Thymus (tissue), 11 donors: ENCODE results near the gene CSRNP3. TPM values are rescaled to one million over a fixed set of nuclear protein-coding genes. Genes with fewer than 3 reads are reported as not detected.

Source experiments
- DNase-seq, 9 donors: peaks; one replicate each; pipeline ENCODE4 v3.0.0-alpha.2; 2013; ENCODE audit warnings: low spot score in 9 of 9, low read depth in 6 of 9, missing footprints in 1 of 9
- H3K27ac ChIP-seq, 2 donors: one replicate each; pipeline ENCODE4 v1.5.1; 2013; ENCODE audit warnings: control low read depth in 1 of 2, low read depth in 1 of 2, low read length in 1 of 2, mild to moderate bottlenecking in 1 of 2, moderate library complexity in 1 of 2
- H3K27me3 ChIP-seq, 2 donors: one replicate each; pipeline ENCODE4 v1.5.1; 2013; ENCODE audit warnings: low read length in 1 of 2; ENCODE audit not compliant: control insufficient read depth in 2 of 2, insufficient read depth in 1 of 2
- H3K36me3 ChIP-seq, 2 donors: one replicate each; pipeline ENCODE4 v1.5.1; 2013; ENCODE audit warnings: low read length in 1 of 2, mild to moderate bottlenecking in 1 of 2, moderate library complexity in 1 of 2; ENCODE audit not compliant: control insufficient read depth in 2 of 2, insufficient read depth in 2 of 2
- H3K4me1 ChIP-seq, 2 donors: one replicate each; pipeline ENCODE4 v1.5.1; 2013; ENCODE audit warnings: low read length in 2 of 2; ENCODE audit not compliant: control insufficient read depth in 2 of 2, insufficient read depth in 2 of 2
- H3K4me3 ChIP-seq, 2 donors: one replicate each; pipeline ENCODE4 v1.5.1; 2013; ENCODE audit warnings: low read length in 2 of 2, control low read depth in 1 of 2, mild to moderate bottlenecking in 1 of 2
- H3K9me3 ChIP-seq, 2 donors: one replicate each; pipeline ENCODE4 v1.5.1; 2013; ENCODE audit warnings: low read length in 1 of 2, mild to moderate bottlenecking in 1 of 2; ENCODE audit not compliant: control insufficient read depth in 2 of 2, insufficient read depth in 1 of 2
- WGBS: extraction: QIAGEN DNeasy Blood & Tissue Kit; methylation state at CpG from one replicate; pipeline ENCODE4 v1.1.7; 2013; 5-methylcytosine and 5-hydroxymethylcytosine counted together
- polyA plus RNA-seq: library from polyadenylated mRNA; stranded (reverse); fragments of 200-250 nt; gene quantifications from one replicate; pipeline ENCODE4 v1.2.3, GENCODE V29; 2013
- total RNA-seq: library from RNA; stranded (reverse); fragments of 120-200 nt; gene quantifications from one replicate; pipeline ENCODE4 v1.2.4, GENCODE V29; 2013
- donor health status: healthy.

CSRNP3 gene
- total and polyA plus RNA-seq, 2 donors: 0.68 to 1.7 TPM

- DNase-seq: no peak
- H3K27me3 ChIP-seq: no peaks in the 10 kb centered on the region
- H3K9me3 ChIP-seq: no peaks in the 10 kb centered on the region
- H3K36me3 ChIP-seq: no peaks in the 10 kb centered on the region
- no peaks in the 10 kb centered on the region for H3K4me1 ChIP-seq
- H3K27ac ChIP-seq: no peak overlapping the region
- no peak overlapping the region for H3K4me3 ChIP-seq
- WGBS: 97% methylated on average over 2 of the region's 2 CpGs
Measured at GRCh38 chr2:165544897-165545296, 75.4 kb downstream of the CSRNP3 start.

- H3K36me3 ChIP-seq: no peaks in the 10 kb centered on the region
- no peak overlapping the region for H3K4me3 ChIP-seq
- DNase-seq: no peak
- H3K9me3 ChIP-seq: no peaks in the 10 kb centered on the region
- H3K27me3 ChIP-seq: no peaks in the 10 kb centered on the region
- no peaks in the 10 kb centered on the region for H3K4me1 ChIP-seq
- H3K27ac ChIP-seq: no peak overlapping the region
Measured at GRCh38 chr2:165547900-165548299, 78.4 kb downstream of the CSRNP3 start.

GRCh38 chr2:165549619-165550018, 80.1 kb downstream of the CSRNP3 start:
- Histone ChIP-seq H3K4me3 (no peak overlapping the region), H3K36me3 (no peaks in the 10 kb centered on the region), H3K27me3 (no peaks in the 10 kb centered on the region), H3K4me1 (no peaks in the 10 kb centered on the region), H3K9me3 (no peaks in the 10 kb centered on the region), H3K27ac (no peak overlapping the region)
- no peak for DNase-seq
- 96% methylated on average over 1 of the region's 1 CpG for WGBS

- no peaks in the 10 kb centered on the region for H3K27me3 ChIP-seq
- WGBS: 94% methylated on average over 2 of the region's 2 CpGs
- DNase-seq: no peak
Measured at GRCh38 chr2:165558832-165559231, 89.3 kb downstream of the CSRNP3 start.

GRCh38 chr2:165560377-165560988, 91.0 kb downstream of the CSRNP3 start:
- Histone ChIP-seq H3K36me3 (no peaks in the 10 kb centered on the region), H3K4me1 (no peaks in the 10 kb centered on the region), H3K9me3 (no peaks in the 10 kb centered on the region), H3K27me3 (no peaks in the 10 kb centered on the region), H3K4me3 (no peak overlapping the region), H3K27ac (no peak overlapping the region)
- 93% methylated on average over 4 of the region's 4 CpGs for WGBS
- DNase-seq: no peak

More at GRCh38 chr2:165558832-165559231, 89.3 kb downstream of the CSRNP3 start:
- H3K36me3 ChIP-seq: no peaks in the 10 kb centered on the region
- H3K27ac ChIP-seq: no peak overlapping the region
- H3K4me1 ChIP-seq: no peaks in the 10 kb centered on the region
- H3K9me3 ChIP-seq: no peaks in the 10 kb centered on the region
- H3K4me3 ChIP-seq: no peak overlapping the region

- no peak for DNase-seq
- H3K4me1 ChIP-seq: no peaks in the 10 kb centered on the region
- WGBS: 98% methylated on average over 1 of the region's 1 CpG
Measured at GRCh38 chr2:165561516-165561915, 92.0 kb downstream of the CSRNP3 start.

GRCh38 chr2:165562233-165562632, 92.7 kb downstream of the CSRNP3 start:
- H3K9me3 ChIP-seq: no peaks in the 10 kb centered on the region
- no peak overlapping the region for H3K27ac ChIP-seq
- H3K4me3 ChIP-seq: no peak overlapping the region
- H3K27me3 ChIP-seq: no peaks in the 10 kb centered on the region
- DNase-seq: no peak
- no peaks in the 10 kb centered on the region for H3K36me3 ChIP-seq
- no peaks in the 10 kb centered on the region for H3K4me1 ChIP-seq

More at GRCh38 chr2:165561516-165561915, 92.0 kb downstream of the CSRNP3 start:
- Histone ChIP-seq H3K27ac (no peak overlapping the region), H3K4me3 (no peak overlapping the region), H3K27me3 (no peaks in the 10 kb centered on the region), H3K36me3 (no peaks in the 10 kb centered on the region), H3K9me3 (no peaks in the 10 kb centered on the region)

GRCh38 chr2:165563468-165564225, 94.1 kb downstream of the CSRNP3 start:
- Histone ChIP-seq H3K27ac (no peak overlapping the region), H3K27me3 (no peaks in the 10 kb centered on the region), H3K4me1 (no peaks in the 10 kb centered on the region), H3K9me3 (no peaks in the 10 kb centered on the region), H3K36me3 (no peaks in the 10 kb centered on the region), H3K4me3 (no peak overlapping the region)
- WGBS: 95% methylated on average over 6 of the region's 6 CpGs
- DNase-seq: peak in 3 of 9 donors; percentile 4 to 25 (median 11)

- no peak for DNase-seq
- Histone ChIP-seq H3K27me3 (no peaks in the 10 kb centered on the region), H3K9me3 (no peaks in the 10 kb centered on the region), H3K4me1 (no peaks in the 10 kb centered on the region), H3K4me3 (no peak overlapping the region), H3K27ac (no peak overlapping the region), H3K36me3 (no peaks in the 10 kb centered on the region)
- WGBS: 94% methylated on average over 4 of the region's 4 CpGs
Measured at GRCh38 chr2:165566008-165566407, 96.5 kb downstream of the CSRNP3 start.
